ENCODE data around the gene IRX4.

DNA sequence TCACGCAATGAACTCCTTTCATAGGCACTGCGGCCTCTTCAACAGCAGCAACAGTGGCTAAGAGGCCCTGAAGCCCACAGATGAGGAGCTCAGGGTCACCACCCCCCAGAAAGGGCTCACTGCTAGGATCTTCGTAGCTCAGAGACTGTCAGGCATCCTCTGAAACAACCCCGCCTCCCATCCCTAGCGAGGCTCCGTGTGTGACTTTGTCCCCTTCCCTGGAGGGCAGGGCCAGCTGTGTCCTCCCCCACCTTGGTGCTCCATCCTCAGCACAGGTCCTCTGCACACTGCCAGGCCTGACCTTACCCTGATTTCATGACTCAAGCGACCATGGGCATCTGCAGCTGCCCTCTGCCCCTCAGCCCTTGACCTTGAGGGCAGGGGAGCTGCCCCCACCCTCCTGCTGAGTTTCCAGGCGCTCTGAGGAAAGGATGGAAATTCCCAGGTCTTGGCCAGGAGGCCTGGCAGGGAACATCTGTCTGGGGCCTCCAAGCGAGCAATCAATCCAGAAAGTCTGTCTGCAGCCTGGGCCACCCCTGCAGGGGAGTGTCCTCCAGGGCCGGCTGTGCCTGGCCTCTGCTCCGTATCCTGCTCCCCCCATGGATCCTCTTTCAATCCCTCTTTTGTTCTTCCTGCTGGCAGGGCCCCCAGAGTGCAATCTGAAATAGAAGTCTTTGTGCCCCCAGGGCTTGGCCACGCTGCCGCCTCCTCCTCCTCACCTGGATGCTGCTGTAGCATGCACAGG, 6.8 kb upstream of the IRX4 start:
- TF ChIP-seq, protein P1, sequence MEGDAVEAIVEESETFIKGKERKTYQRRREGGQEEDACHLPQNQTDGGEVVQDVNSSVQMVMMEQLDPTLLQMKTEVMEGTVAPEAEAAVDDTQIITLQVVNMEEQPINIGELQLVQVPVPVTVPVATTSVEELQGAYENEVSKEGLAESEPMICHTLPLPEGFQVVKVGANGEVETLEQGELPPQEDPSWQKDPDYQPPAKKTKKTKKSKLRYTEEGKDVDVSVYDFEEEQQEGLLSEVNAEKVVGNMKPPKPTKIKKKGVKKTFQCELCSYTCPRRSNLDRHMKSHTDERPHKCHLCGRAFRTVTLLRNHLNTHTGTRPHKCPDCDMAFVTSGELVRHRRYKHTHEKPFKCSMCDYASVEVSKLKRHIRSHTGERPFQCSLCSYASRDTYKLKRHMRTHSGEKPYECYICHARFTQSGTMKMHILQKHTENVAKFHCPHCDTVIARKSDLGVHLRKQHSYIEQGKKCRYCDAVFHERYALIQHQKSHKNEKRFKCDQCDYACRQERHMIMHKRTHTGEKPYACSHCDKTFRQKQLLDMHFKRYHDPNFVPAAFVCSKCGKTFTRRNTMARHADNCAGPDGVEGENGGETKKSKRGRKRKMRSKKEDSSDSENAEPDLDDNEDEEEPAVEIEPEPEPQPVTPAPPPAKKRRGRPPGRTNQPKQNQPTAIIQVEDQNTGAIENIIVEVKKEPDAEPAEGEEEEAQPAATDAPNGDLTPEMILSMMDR (IDR thresholded peaks at IDR 0.05 in 4 of 5, conservative IDR thresholded peaks at IDR 0.05 in 1 of 5) = no peak
- TF ChIP-seq POLR2A (IDR thresholded peaks at IDR 0.05) = no peak

Data from gastrocnemius medialis (tissue), 4 donors.